Calu3 (cell line): ENCODE results near the gene C1R. TPM values are rescaled to one million over a fixed set of nuclear protein-coding genes. Genes with fewer than 3 reads are reported as not detected.

Source experiments
- BruUV-seq: library from RNA; stranded (reverse); fragments of 400-500 nt; replicated peaks from 2 replicates; lab custom pipeline; 2021; lab: Mats Ljungman, UMichigan
- CTCF ChIA-PET: fragments of 300-600 bp; sonication (Branson Sonifier 250); formaldehyde crosslinking; loops from one replicate; lab custom pipeline; 2022; ENCODE audit warnings: antibody characterized with exemption; lab: Charles Lee
- DNase-seq: peaks from one replicate; pipeline ENCODE4 v3.0.0; 2022
- H3K27ac Mint-ChIP-seq: one replicate; pipeline ENCODE4 v1.8.0; 2022; ENCODE audit warnings: mixed read lengths; ENCODE audit not compliant: unreplicated experiment
- H3K27me3 Mint-ChIP-seq: one replicate; pipeline ENCODE4 v1.8.0; 2022; ENCODE audit warnings: mixed read lengths; ENCODE audit not compliant: unreplicated experiment
- H3K36me3 Mint-ChIP-seq: one replicate; pipeline ENCODE4 v1.8.0; 2022; ENCODE audit warnings: mild to moderate bottlenecking, moderate library complexity, mixed read lengths; ENCODE audit not compliant: insufficient read depth, unreplicated experiment
- H3K4me1 Mint-ChIP-seq: one replicate; pipeline ENCODE4 v1.8.0; 2022; ENCODE audit warnings: mild to moderate bottlenecking, low read depth, mixed read lengths; ENCODE audit not compliant: unreplicated experiment
- H3K4me3 Mint-ChIP-seq: one replicate; pipeline ENCODE4 v1.8.0; 2022; ENCODE audit warnings: mild to moderate bottlenecking, low read depth, moderate library complexity, mixed read lengths; ENCODE audit not compliant: unreplicated experiment
- H3K9me3 Mint-ChIP-seq: one replicate; pipeline ENCODE4 v1.8.0; 2022; ENCODE audit warnings: low read depth, mixed read lengths; ENCODE audit not compliant: unreplicated experiment
- intact Hi-C: fragments of 100-400 bp; cut with micrococcal nuclease; formaldehyde crosslinking; loops from one replicate; pipeline ENCODE4 v1.10.0; 2022; ENCODE audit not compliant: unreplicated experiment
- total RNA-seq: library from RNA; stranded (reverse); gene quantifications from 2 replicates; pipeline ENCODE4 v1.2.3, GENCODE V29; 2022
- TF ChIP-seq, protein P1 (sequence below): fragments of 200-600 bp; IDR thresholded peaks from one replicate; pipeline ENCODE4 v1.8.0; 2022; ENCODE audit warnings: antibody characterized with exemption; ENCODE audit not compliant: unreplicated experiment

The C1R gene
- total RNA-seq, 1 experiment from 2014 or later: 7.6 TPM

DNA sequence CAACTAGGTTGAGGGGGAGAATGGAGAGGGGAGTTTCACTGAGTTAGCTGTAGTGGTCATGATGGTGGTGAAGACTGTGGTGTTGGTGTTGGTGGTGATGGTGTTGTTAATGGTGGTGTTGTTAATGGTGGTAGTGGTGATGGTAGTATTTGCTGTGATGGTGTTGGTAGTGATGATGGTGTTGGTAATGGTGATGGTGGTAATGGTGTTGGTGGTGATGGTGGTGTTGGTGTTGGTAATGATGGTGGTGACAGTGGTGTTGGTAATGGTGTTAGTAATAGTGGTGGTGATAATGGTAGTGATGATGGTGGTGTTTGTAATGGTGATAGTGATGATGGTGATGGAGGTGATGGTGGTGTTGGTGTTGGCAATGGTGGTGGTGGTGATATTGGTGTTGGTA is 9.1 kb downstream of the C1R start:
- intact Hi-C loops: no loop called here
- H3K27ac Mint-ChIP-seq: no peak overlapping the region
- peaks cover 18% of the 10 kb centered on the region for H3K27me3 Mint-ChIP-seq
- no peak for DNase-seq
- CTCF ChIA-PET: no interaction called here
- H3K9me3 Mint-ChIP-seq: peaks cover 5% of the 10 kb centered on the region
- no peak overlapping the region for H3K4me3 Mint-ChIP-seq
- TF ChIP-seq, protein P1, sequence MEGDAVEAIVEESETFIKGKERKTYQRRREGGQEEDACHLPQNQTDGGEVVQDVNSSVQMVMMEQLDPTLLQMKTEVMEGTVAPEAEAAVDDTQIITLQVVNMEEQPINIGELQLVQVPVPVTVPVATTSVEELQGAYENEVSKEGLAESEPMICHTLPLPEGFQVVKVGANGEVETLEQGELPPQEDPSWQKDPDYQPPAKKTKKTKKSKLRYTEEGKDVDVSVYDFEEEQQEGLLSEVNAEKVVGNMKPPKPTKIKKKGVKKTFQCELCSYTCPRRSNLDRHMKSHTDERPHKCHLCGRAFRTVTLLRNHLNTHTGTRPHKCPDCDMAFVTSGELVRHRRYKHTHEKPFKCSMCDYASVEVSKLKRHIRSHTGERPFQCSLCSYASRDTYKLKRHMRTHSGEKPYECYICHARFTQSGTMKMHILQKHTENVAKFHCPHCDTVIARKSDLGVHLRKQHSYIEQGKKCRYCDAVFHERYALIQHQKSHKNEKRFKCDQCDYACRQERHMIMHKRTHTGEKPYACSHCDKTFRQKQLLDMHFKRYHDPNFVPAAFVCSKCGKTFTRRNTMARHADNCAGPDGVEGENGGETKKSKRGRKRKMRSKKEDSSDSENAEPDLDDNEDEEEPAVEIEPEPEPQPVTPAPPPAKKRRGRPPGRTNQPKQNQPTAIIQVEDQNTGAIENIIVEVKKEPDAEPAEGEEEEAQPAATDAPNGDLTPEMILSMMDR: no peak
- H3K36me3 Mint-ChIP-seq: no peaks in the 10 kb centered on the region
- no peaks in the 10 kb centered on the region for H3K4me1 Mint-ChIP-seq
- BruUV-seq: no TSS peak

DNA sequence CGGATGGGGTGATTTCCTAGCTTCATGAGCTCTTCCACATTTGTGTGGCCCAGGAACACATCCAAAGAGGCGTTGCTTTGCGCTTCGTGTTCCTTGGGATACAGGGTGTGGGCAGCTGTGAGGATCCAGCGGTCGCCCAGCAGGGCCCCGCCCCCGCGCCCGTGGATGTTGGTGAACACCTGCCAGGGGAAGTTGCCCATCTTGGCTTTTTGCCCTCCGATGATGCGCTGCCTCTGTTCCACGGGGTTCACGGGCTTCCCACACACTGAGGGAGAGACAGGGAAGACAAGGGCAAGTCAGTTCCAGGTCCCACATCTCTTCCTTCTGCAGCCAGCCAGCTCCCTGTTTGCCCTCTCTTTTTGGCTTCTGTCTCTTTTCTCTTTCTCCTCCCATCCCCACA is 11.2 kb downstream of the C1R start:
- Mint-ChIP-seq H3K27ac (no peak overlapping the region), H3K36me3 (no peaks in the 10 kb centered on the region), H3K4me1 (no peaks in the 10 kb centered on the region), H3K27me3 (peaks cover 16% of the 10 kb centered on the region), H3K4me3 (no peak overlapping the region), H3K9me3 (peaks cover 5% of the 10 kb centered on the region)
- TF ChIP-seq, protein P1: no peak
- CTCF ChIA-PET: no interaction called here
- no peak for DNase-seq
- no TSS peak for BruUV-seq
- intact Hi-C loops: no loop called here

DNA sequence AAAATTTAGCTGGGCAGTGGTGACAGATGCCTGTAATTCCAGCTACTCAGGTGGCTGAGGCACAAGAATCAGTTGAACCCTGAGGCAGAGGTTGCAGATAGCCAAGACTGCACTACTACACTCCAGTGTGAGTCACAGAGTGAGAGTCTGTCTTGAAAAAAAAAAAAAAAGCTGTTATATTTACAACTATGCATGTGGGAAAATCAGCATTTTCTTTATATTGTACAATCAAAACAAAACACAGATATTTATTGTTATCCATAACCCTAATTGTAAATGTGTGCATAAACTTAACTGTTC is 12.5 kb downstream of the C1R start:
- H3K4me1 Mint-ChIP-seq: no peaks in the 10 kb centered on the region
- CTCF ChIA-PET: interaction anchor here (0.6 kb wide), 2 partner anchors 56 to 100 kb away, joined by 3 to 5 read pairs; no protein-coding TSS in a partner anchor
- H3K9me3 Mint-ChIP-seq: peaks cover 5% of the 10 kb centered on the region
- H3K4me3 Mint-ChIP-seq: no peak overlapping the region
- no peak for DNase-seq
- TF ChIP-seq, protein P1: no peak
- intact Hi-C loops: no loop called here
- BruUV-seq: no TSS peak
- H3K27ac Mint-ChIP-seq: no peak overlapping the region
- no peaks in the 10 kb centered on the region for H3K36me3 Mint-ChIP-seq
- H3K27me3 Mint-ChIP-seq: peaks cover 29% of the 10 kb centered on the region

DNA sequence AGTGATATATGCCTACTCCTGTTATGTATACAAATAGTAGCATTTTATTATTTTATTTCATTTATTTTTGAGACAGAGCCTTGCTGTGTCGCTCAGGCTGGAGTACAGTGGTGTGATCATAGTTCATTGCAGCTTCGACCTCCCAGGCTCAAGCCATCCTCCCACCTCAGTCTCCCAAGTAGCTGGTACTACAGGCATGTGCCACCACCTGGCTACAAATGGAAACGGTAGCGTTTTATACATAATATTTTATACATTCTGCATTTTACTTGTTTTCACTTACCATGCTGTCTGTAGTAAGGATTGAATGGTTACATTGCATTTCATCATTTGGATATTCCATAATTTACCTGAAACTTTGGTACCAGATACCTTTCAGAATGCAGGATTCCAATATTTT is 14.1 kb downstream of the C1R start:
- H3K4me1 Mint-ChIP-seq: no peaks in the 10 kb centered on the region
- no peaks in the 10 kb centered on the region for H3K36me3 Mint-ChIP-seq
- intact Hi-C loops: no loop called here
- BruUV-seq: no TSS peak
- DNase-seq: no peak
- CTCF ChIA-PET: interaction anchor here (1.1 kb wide), 2 partner anchors 9 to 13 kb away, joined by 3 read pairs; no protein-coding TSS in a partner anchor
- no peak overlapping the region for H3K27ac Mint-ChIP-seq
- peaks cover 43% of the 10 kb centered on the region for H3K27me3 Mint-ChIP-seq
- H3K4me3 Mint-ChIP-seq: no peak overlapping the region
- H3K9me3 Mint-ChIP-seq: peaks cover 3% of the 10 kb centered on the region
- TF ChIP-seq, protein P1: no peak
